Measurements from ENCODE around the gene NOC2L. TPM values are rescaled to one million over a fixed set of nuclear protein-coding genes. Genes with fewer than 3 reads are reported as not detected.
A peak's percentile ranks its signal among the peaks of the same experiment; 100 is the strongest.

The NOC2L gene
- total and polyA plus RNA-seq, 9 of the 15 experiments (the other 6 are each of a cell fraction or from before 2014, with no cell fraction given), result 4.0 to 410 (median 200) TPM

DNA sequence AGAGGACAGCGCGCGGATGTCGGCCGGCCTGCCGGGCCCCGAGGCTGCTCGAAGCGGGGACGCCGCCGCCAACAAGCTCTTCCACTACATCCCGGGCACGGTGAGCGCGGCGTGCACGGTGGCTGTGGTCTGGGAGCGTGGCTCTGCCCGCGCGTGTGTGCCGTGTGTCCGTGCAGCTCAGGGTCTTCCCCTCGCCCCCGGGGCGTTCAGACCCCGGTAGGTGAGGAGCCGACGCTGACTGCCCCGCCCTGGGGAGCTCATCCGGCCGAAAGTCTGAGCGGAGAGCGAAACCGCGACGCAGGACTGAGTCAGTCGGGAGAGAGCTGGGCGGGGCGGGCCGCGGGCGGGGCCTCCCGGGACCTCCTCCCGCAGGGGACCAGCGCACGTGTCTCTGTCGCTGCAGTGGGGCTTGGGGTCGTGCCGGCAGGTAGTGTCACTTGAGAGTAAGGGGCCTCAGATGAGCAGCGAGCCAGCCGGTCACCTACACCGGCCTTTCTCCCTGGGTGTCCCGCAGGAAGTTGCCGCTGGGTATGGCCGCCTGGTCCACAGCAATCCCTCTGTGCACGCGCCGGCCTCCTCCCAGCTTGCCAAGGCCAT is 7.7 kb upstream of the NOC2L start (continued):
- TF ChIP-seq, protein P1, sequence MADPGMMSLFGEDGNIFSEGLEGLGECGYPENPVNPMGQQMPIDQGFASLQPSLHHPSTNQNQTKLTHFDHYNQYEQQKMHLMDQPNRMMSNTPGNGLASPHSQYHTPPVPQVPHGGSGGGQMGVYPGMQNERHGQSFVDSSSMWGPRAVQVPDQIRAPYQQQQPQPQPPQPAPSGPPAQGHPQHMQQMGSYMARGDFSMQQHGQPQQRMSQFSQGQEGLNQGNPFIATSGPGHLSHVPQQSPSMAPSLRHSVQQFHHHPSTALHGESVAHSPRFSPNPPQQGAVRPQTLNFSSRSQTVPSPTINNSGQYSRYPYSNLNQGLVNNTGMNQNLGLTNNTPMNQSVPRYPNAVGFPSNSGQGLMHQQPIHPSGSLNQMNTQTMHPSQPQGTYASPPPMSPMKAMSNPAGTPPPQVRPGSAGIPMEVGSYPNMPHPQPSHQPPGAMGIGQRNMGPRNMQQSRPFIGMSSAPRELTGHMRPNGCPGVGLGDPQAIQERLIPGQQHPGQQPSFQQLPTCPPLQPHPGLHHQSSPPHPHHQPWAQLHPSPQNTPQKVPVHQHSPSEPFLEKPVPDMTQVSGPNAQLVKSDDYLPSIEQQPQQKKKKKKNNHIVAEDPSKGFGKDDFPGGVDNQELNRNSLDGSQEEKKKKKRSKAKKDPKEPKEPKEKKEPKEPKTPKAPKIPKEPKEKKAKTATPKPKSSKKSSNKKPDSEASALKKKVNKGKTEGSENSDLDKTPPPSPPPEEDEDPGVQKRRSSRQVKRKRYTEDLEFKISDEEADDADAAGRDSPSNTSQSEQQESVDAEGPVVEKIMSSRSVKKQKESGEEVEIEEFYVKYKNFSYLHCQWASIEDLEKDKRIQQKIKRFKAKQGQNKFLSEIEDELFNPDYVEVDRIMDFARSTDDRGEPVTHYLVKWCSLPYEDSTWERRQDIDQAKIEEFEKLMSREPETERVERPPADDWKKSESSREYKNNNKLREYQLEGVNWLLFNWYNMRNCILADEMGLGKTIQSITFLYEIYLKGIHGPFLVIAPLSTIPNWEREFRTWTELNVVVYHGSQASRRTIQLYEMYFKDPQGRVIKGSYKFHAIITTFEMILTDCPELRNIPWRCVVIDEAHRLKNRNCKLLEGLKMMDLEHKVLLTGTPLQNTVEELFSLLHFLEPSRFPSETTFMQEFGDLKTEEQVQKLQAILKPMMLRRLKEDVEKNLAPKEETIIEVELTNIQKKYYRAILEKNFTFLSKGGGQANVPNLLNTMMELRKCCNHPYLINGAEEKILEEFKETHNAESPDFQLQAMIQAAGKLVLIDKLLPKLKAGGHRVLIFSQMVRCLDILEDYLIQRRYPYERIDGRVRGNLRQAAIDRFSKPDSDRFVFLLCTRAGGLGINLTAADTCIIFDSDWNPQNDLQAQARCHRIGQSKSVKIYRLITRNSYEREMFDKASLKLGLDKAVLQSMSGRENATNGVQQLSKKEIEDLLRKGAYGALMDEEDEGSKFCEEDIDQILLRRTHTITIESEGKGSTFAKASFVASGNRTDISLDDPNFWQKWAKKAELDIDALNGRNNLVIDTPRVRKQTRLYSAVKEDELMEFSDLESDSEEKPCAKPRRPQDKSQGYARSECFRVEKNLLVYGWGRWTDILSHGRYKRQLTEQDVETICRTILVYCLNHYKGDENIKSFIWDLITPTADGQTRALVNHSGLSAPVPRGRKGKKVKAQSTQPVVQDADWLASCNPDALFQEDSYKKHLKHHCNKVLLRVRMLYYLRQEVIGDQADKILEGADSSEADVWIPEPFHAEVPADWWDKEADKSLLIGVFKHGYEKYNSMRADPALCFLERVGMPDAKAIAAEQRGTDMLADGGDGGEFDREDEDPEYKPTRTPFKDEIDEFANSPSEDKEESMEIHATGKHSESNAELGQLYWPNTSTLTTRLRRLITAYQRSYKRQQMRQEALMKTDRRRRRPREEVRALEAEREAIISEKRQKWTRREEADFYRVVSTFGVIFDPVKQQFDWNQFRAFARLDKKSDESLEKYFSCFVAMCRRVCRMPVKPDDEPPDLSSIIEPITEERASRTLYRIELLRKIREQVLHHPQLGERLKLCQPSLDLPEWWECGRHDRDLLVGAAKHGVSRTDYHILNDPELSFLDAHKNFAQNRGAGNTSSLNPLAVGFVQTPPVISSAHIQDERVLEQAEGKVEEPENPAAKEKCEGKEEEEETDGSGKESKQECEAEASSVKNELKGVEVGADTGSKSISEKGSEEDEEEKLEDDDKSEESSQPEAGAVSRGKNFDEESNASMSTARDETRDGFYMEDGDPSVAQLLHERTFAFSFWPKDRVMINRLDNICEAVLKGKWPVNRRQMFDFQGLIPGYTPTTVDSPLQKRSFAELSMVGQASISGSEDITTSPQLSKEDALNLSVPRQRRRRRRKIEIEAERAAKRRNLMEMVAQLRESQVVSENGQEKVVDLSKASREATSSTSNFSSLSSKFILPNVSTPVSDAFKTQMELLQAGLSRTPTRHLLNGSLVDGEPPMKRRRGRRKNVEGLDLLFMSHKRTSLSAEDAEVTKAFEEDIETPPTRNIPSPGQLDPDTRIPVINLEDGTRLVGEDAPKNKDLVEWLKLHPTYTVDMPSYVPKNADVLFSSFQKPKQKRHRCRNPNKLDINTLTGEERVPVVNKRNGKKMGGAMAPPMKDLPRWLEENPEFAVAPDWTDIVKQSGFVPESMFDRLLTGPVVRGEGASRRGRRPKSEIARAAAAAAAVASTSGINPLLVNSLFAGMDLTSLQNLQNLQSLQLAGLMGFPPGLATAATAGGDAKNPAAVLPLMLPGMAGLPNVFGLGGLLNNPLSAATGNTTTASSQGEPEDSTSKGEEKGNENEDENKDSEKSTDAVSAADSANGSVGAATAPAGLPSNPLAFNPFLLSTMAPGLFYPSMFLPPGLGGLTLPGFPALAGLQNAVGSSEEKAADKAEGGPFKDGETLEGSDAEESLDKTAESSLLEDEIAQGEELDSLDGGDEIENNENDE (IDR thresholded peaks at IDR 0.05; ENCODE audit: low read depth, low read length), result no peak
- no peak for TF ChIP-seq EHMT2 (IDR thresholded peaks at IDR 0.05)
- TF ChIP-seq NFRKB (IDR thresholded peaks at IDR 0.05; ENCODE audit: low read depth), result no peak
- TF ChIP-seq, protein P2, sequence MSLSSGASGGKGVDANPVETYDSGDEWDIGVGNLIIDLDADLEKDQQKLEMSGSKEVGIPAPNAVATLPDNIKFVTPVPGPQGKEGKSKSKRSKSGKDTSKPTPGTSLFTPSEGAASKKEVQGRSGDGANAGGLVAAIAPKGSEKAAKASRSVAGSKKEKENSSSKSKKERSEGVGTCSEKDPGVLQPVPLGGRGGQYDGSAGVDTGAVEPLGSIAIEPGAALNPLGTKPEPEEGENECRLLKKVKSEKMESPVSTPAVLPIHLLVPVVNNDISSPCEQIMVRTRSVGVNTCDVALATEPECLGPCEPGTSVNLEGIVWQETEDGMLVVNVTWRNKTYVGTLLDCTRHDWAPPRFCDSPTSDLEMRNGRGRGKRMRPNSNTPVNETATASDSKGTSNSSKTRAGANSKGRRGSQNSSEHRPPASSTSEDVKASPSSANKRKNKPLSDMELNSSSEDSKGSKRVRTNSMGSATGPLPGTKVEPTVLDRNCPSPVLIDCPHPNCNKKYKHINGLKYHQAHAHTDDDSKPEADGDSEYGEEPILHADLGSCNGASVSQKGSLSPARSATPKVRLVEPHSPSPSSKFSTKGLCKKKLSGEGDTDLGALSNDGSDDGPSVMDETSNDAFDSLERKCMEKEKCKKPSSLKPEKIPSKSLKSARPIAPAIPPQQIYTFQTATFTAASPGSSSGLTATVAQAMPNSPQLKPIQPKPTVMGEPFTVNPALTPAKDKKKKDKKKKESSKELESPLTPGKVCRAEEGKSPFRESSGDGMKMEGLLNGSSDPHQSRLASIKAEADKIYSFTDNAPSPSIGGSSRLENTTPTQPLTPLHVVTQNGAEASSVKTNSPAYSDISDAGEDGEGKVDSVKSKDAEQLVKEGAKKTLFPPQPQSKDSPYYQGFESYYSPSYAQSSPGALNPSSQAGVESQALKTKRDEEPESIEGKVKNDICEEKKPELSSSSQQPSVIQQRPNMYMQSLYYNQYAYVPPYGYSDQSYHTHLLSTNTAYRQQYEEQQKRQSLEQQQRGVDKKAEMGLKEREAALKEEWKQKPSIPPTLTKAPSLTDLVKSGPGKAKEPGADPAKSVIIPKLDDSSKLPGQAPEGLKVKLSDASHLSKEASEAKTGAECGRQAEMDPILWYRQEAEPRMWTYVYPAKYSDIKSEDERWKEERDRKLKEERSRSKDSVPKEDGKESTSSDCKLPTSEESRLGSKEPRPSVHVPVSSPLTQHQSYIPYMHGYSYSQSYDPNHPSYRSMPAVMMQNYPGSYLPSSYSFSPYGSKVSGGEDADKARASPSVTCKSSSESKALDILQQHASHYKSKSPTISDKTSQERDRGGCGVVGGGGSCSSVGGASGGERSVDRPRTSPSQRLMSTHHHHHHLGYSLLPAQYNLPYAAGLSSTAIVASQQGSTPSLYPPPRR (CRISPR knock-in tag; IDR thresholded peaks at IDR 0.05; ENCODE audit: borderline replicate concordance), result no peak
- no peak for TF ChIP-seq CBX8 (IDR thresholded peaks at IDR 0.05; ENCODE audit: borderline replicate concordance, extremely low read depth, low read depth, low read length, poor library complexity, severe bottlenecking)
- TF ChIP-seq NFXL1 (CRISPR knock-in tag; IDR thresholded peaks at IDR 0.05), result no peak
- 0 out of 2 replicates have a peak, but pooled peaks have one; percentile 32 for TF ChIP-seq CBX1 (IDR thresholded peaks at IDR 0.05; ENCODE audit: low read depth)
- no peak for TF ChIP-seq CCAR2 (IDR thresholded peaks at IDR 0.05; ENCODE audit: low read depth, low read length)
- no peak for TF ChIP-seq LEF1 (IDR thresholded peaks at IDR 0.05)
- TF ChIP-seq FOXK2 (conservative IDR thresholded peaks at IDR 0.05 in 1 of 2, IDR thresholded peaks at IDR 0.05 in 1 of 2; ENCODE audit: low read depth in 2 of 2), result no peak
- TF ChIP-seq CHD2 (IDR thresholded peaks at IDR 0.05; ENCODE audit: low read depth, low read length), result no peak
- TF ChIP-seq PTRF (tag; IDR thresholded peaks at IDR 0.05), result no peak
- no peak for TF ChIP-seq HNRNPUL1 (IDR thresholded peaks at IDR 0.05; ENCODE audit: low read length)
